OCI-LY7 (cell line): ENCODE results near the gene AK5. TPM values are rescaled to one million over a fixed set of nuclear protein-coding genes. Genes with fewer than 3 reads are reported as not detected.

ENCODE experiments used
- BruUV-seq: library from RNA; stranded (reverse); fragments of 400-500 nt; replicated peaks from 2 replicates; lab custom pipeline; 2021; lab: Mats Ljungman, UMichigan
- CTCF ChIA-PET: fragments of 300-600 bp; sonication (Branson Sonifier 250); formaldehyde crosslinking; loops from one replicate; lab custom pipeline; 2022; ENCODE audit warnings: antibody characterized with exemption; ENCODE audit not compliant: unreplicated experiment; lab: Charles Lee
- POLR2A ChIA-PET: fragments of 300-600 bp; sonication (Branson Sonifier 250); formaldehyde crosslinking; loops from one replicate; lab custom pipeline; 2022; ENCODE audit warnings: antibody characterized with exemption; lab: Charles Lee
- DNase-seq: peaks from one replicate; pipeline ENCODE4 v3.0.0-alpha.2; 2015; ENCODE audit warnings: low spot score
- H2AFZ ChIP-seq: fragments of 200-600 bp; sonication (generic), shearing (Covaris generic); 2 replicates; pipeline ENCODE4 v1.6.1; 2014; ENCODE audit warnings: mild to moderate bottlenecking, antibody characterized with exemption, low read length, moderate library complexity
- H3K27ac ChIP-seq: fragments of 200-600 bp; sonication (generic); 2 replicates; pipeline ENCODE4 v1.5.1; 2014; ENCODE audit warnings: mixed run types, low read depth, mild to moderate bottlenecking, moderate library complexity, low read length, inconsistent platforms; ENCODE audit not compliant: poor library complexity, severe bottlenecking
- H3K36me3 ChIP-seq: fragments of 200-600 bp; sonication (generic); 2 replicates; pipeline ENCODE4 v1.6.1; 2014; ENCODE audit warnings: mild to moderate bottlenecking, antibody characterized with exemption, low read length, moderate library complexity, mixed read lengths; ENCODE audit not compliant: insufficient read depth
- H3K4me1 ChIP-seq: fragments of 200-600 bp; sonication (generic); 2 replicates; pipeline ENCODE4 v1.5.1; 2014; ENCODE audit warnings: mild to moderate bottlenecking, low read length; ENCODE audit not compliant: insufficient read depth, poor library complexity, severe bottlenecking
- H3K4me2 ChIP-seq: fragments of 200-600 bp; sonication (generic); 2 replicates; pipeline ENCODE4 v1.6.1; 2014; ENCODE audit warnings: mild to moderate bottlenecking, low read length
- H3K4me3 ChIP-seq: fragments of 200-600 bp; sonication (generic); 2 replicates; pipeline ENCODE4 v1.5.1; 2014; ENCODE audit warnings: mild to moderate bottlenecking, low read depth, low read length; ENCODE audit not compliant: poor library complexity, severe bottlenecking
- H3K79me2 ChIP-seq: fragments of 200-600 bp; sonication (generic); 2 replicates; pipeline ENCODE4 v1.6.1; 2016; ENCODE audit warnings: low read depth, mild to moderate bottlenecking, low read length, moderate library complexity, mixed read lengths; ENCODE audit not compliant: insufficient read depth
- H3K9me2 ChIP-seq: fragments of 200-600 bp; sonication (generic); 2 replicates; pipeline ENCODE4 v1.6.1; 2016; ENCODE audit warnings: mild to moderate bottlenecking, low read length, mixed read lengths; ENCODE audit not compliant: insufficient read depth
- H3K9me3 ChIP-seq: fragments of 200-600 bp; sonication (generic); 2 replicates; pipeline ENCODE4 v1.6.1; 2014; ENCODE audit warnings: mild to moderate bottlenecking, mixed run types, low read length, mixed read lengths
- H4K20me1 ChIP-seq: fragments of 200-600 bp; sonication (generic); 2 replicates; pipeline ENCODE4 v1.6.1; 2014; ENCODE audit warnings: mild to moderate bottlenecking, antibody characterized with exemption, low read length, moderate library complexity, mixed read lengths; ENCODE audit not compliant: insufficient read depth
- EZH2phosphoT487 ChIP-seq: fragments of 200-600 bp; sonication (generic); IDR thresholded peaks from 2 replicates; pipeline ENCODE4 v1.6.1; 2018; ENCODE audit warnings: low read depth, borderline replicate concordance, mild to moderate bottlenecking, mixed run types, antibody characterized with exemption, low read length, moderate library complexity, mixed read lengths
- intact Hi-C: fragments of 100-400 bp; cut with micrococcal nuclease; formaldehyde crosslinking; loops from one replicate; pipeline ENCODE4 v1.10.0; 2022; ENCODE audit not compliant: unreplicated experiment
- total RNA-seq, 2 experiments: library from RNA; depleted of rRNA in 1 of 2; stranded (reverse); fragments of >200 nt in 1 of 2; shearing (Covaris generic) in 1 of 2; gene quantifications; 2 replicates each; pipeline ENCODE4 v1.2.3, GENCODE V29; 2014 to 2022
- TF ChIP-seq, protein P1 (sequence below): fragments of 200-600 bp; sonication (generic); conservative IDR thresholded peaks from 2 replicates; pipeline ENCODE4 v1.5.1; 2014; ENCODE audit warnings: mild to moderate bottlenecking, antibody characterized with exemption, low read length, moderate library complexity, mixed read lengths

The AK5 gene
- total RNA-seq, 2 experiments from 2014 or later = not detected

DNA sequence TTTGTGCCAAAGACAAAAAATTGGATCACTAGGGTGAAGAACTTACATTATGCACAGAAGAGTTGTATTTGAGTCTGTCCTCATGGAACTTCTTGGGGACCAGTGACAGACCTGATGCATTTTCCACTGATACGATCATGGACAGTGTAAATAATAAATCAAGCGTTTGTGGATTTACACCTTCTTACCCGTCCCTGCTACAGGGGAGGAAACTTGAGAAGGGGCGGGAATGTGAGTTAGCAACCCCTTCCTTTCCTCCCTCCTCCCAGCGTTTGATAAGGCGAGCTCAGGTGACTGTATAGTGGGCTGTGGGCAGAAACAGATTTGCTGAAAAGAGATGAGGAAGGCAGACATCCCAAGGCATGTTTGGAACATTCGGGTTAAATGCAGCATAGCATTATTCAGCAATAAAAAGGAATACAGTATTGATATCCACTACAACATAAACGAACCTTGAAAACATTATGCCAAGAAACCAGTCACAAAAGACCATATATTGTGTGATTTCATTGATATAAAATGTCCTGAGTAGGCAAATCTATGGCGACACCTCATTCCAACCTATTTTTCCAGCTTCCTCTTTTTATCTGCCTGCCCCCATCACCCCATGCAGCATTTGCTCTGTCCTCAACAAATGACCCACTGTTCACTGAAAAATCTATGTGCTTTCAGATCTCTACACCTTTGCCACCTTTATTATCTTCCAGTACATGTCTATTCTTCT lies 271.9 kb downstream of the AK5 start:
- POLR2A ChIA-PET = interaction anchor here (0.6 to 1.1 kb wide), 5 partner anchors 10 to 171 kb away, joined by 3 to 4 read pairs (median 3); no protein-coding TSS in a partner anchor
- intact Hi-C loops = no loop called here
- H3K4me2 ChIP-seq = no peak overlapping the region
- no peak for TF ChIP-seq EZH2phosphoT487
- TF ChIP-seq, protein P1, sequence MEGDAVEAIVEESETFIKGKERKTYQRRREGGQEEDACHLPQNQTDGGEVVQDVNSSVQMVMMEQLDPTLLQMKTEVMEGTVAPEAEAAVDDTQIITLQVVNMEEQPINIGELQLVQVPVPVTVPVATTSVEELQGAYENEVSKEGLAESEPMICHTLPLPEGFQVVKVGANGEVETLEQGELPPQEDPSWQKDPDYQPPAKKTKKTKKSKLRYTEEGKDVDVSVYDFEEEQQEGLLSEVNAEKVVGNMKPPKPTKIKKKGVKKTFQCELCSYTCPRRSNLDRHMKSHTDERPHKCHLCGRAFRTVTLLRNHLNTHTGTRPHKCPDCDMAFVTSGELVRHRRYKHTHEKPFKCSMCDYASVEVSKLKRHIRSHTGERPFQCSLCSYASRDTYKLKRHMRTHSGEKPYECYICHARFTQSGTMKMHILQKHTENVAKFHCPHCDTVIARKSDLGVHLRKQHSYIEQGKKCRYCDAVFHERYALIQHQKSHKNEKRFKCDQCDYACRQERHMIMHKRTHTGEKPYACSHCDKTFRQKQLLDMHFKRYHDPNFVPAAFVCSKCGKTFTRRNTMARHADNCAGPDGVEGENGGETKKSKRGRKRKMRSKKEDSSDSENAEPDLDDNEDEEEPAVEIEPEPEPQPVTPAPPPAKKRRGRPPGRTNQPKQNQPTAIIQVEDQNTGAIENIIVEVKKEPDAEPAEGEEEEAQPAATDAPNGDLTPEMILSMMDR = no peak
- BruUV-seq = no TSS peak
- no peaks in the 10 kb centered on the region for H3K79me2 ChIP-seq
- no peak for DNase-seq
- H3K9me2 ChIP-seq = no peaks in the 10 kb centered on the region
- H3K27ac ChIP-seq = no peak overlapping the region
- H3K9me3 ChIP-seq = no peaks in the 10 kb centered on the region
- H3K4me3 ChIP-seq = no peak overlapping the region
- H3K4me1 ChIP-seq = no peaks in the 10 kb centered on the region
- no peak overlapping the region for H2AFZ ChIP-seq
- H3K36me3 ChIP-seq = no peaks in the 10 kb centered on the region
- no peaks in the 10 kb centered on the region for H4K20me1 ChIP-seq
- CTCF ChIA-PET = no interaction called here

DNA sequence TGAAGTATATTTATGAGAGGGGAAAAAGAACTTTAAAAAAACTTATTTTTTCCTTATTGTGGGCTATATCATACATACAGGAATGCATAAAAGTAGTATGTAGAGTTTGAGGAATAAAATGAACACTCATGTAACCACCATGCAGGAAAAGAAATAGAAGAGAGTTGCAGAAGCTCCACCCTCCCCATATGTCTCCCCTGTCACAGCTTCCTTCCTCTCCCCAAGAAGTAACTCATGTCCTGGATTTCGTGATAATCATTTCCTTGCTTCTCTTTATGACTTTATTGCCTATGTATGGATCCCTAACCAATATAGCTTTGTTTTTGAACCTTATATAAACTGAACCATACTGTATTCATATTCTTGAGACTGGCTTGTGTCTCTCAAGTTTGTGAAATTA lies 274.2 kb downstream of the AK5 start:
- no peaks in the 10 kb centered on the region for H3K9me2 ChIP-seq
- no peaks in the 10 kb centered on the region for H4K20me1 ChIP-seq
- no peak overlapping the region for H3K4me3 ChIP-seq
- CTCF ChIA-PET = no interaction called here
- no peak overlapping the region for H2AFZ ChIP-seq
- H3K9me3 ChIP-seq = no peaks in the 10 kb centered on the region
- TF ChIP-seq EZH2phosphoT487 = no peak
- TF ChIP-seq, protein P1 = no peak
- no TSS peak for BruUV-seq
- no peaks in the 10 kb centered on the region for H3K79me2 ChIP-seq
- peaks cover 8% of the 10 kb centered on the region; the same call in 1 of the 2 replicates for H3K36me3 ChIP-seq
- H3K4me2 ChIP-seq = no peak overlapping the region
- H3K27ac ChIP-seq = no peak overlapping the region
- POLR2A ChIA-PET = interaction anchor here (0.5 to 0.8 kb wide), 3 partner anchors 13 to 295 kb away, joined by 3 to 5 read pairs (median 3); no protein-coding TSS in a partner anchor
- no peak for DNase-seq
- intact Hi-C loops = no loop called here
- no peaks in the 10 kb centered on the region for H3K4me1 ChIP-seq

DNA sequence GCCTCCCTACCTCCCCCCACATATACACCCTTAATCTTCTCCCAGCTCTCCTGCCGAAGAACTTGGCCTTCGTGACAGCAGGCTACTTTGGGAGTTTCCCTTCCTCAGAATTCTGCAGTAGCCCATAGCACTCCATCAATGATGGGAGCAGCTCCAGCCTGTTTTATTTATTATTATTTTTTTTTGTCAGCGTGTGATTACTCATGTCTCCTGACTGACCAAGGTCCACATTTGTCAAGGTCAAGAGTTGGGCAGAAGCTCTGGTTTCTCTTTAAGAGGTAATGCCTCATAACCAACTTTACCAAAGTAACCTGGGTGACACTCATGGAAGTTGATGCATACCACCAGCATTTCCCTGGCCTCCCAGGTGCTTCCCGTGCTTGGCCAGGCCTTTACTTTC lies 275.2 kb downstream of the AK5 start:
- H3K9me2 ChIP-seq = no peaks in the 10 kb centered on the region
- TF ChIP-seq, protein P1 = no peak
- TF ChIP-seq EZH2phosphoT487 = no peak
- no peaks in the 10 kb centered on the region for H4K20me1 ChIP-seq
- no peak overlapping the region for H3K4me3 ChIP-seq
- no peaks in the 10 kb centered on the region for H3K79me2 ChIP-seq
- H3K4me2 ChIP-seq = no peak overlapping the region
- no TSS peak for BruUV-seq
- H3K4me1 ChIP-seq = no peaks in the 10 kb centered on the region
- no peak overlapping the region for H3K27ac ChIP-seq
- DNase-seq = no peak
- H3K36me3 ChIP-seq = peaks cover 13% of the 10 kb centered on the region; the same call in 1 of the 2 replicates
- intact Hi-C loops = no loop called here
- no peaks in the 10 kb centered on the region for H3K9me3 ChIP-seq
- ChIA-PET POLR2A (no interaction called here), CTCF (no interaction called here)
- H2AFZ ChIP-seq = no peak overlapping the region
